Heart left ventricle (tissue), 13 donors: Measurements from ENCODE around the gene XAB2.

Experiments used
- POLR2A ChIP-seq, 2 donors: fragments of 450-650 bp; IDR thresholded peaks; one replicate each; pipeline ENCODE4 v1.6.1; 2017; ENCODE audit warnings: antibody characterized with exemption in 2 of 2, mild to moderate bottlenecking in 2 of 2, moderate library complexity in 2 of 2
- TF ChIP-seq, protein P1 (sequence below), 12 donors: fragments of 200-600 bp; sonication (generic) in 4 of 12; IDR thresholded peaks; one replicate each; pipeline versions ENCODE4 v1.5.0 to v1.8.0; 2018 to 2022; ENCODE audit warnings: antibody characterized with exemption in 12 of 12, mild to moderate bottlenecking in 5 of 12
- donor health status: ischemic (EF 13 %, LVEDD 7.1; RV severe dilation, severe dysfunction).
- donor health status: DM: no; HTN: yes; CAD: no.
- donor health status: DM: no; HTN: no; CAD: no.
- donor health status: ischemic (EF 25% LVEDD 6.9; RV normal size, moderate dysfunction).
- donor health status: ischemic (EF 25% LVEDD 5.7; RV mildly dilated, moderate dysfunction).
- donor health status: ischemic (EF 35%, LVEDD 5.7; RV mildly dilated, moderate dysfunction).
- donor health status: nonischemic (EF 11% LVEDD 7.7; RV severe dilation, severe dysfunction).
- donor health status: DM: yes; HTN: yes; CAD: no.
- donor health status: PGD.
- donor health status: ischemic (EF 29% LVEDD 5.4; RV normal size, mild dysfunction).
- donor health status: nonischemic (EF 23%, LVEDD 6.1; RV moderate dilation, normal function).

DNA sequence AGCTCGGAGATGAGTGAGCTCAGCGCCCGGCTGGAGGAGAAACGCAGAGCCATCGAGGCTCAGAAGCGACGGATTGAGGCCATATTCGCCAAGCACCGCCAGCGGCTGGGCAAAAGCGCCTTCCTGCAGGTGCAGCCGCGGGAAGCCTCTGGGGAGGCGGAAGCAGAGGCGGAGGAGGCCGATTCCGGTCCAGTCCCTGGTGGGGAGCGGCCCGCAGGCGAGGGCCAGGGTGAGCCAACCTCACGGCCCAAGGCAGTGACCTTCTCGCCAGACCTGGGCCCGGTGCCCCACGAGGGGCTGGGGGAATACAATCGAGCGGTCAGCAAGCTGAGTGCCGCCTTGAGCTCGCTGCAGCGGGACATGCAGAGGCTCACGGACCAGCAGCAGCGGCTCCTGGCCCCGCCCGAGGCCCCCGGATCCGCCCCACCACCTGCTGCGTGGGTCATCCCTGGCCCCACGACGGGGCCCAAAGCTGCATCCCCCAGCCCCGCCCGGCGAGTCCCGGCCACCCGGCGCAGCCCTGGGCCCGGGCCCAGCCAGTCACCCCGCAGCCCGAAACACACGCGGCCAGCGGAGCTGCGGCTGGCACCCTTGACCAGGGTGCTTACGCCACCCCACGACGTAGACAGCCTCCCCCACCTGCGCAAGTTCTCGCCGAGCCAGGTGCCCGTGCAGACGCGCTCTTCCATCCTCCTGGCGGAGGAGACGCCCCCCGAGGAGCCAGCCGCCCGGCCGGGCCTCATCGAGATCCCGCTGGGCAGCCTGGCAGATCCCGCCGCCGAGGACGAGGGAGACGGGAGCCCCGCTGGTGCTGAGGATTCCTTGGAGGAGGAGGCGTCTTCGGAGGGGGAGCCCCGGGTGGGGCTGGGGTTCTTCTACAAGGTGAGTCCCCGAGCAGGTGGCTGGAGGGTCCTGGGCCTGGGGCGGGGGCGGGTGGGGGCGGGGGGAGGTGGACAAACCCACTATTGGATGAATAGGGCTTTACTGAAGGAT, 16.8 kb downstream of the XAB2 start:
- TF ChIP-seq, protein P1, sequence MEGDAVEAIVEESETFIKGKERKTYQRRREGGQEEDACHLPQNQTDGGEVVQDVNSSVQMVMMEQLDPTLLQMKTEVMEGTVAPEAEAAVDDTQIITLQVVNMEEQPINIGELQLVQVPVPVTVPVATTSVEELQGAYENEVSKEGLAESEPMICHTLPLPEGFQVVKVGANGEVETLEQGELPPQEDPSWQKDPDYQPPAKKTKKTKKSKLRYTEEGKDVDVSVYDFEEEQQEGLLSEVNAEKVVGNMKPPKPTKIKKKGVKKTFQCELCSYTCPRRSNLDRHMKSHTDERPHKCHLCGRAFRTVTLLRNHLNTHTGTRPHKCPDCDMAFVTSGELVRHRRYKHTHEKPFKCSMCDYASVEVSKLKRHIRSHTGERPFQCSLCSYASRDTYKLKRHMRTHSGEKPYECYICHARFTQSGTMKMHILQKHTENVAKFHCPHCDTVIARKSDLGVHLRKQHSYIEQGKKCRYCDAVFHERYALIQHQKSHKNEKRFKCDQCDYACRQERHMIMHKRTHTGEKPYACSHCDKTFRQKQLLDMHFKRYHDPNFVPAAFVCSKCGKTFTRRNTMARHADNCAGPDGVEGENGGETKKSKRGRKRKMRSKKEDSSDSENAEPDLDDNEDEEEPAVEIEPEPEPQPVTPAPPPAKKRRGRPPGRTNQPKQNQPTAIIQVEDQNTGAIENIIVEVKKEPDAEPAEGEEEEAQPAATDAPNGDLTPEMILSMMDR (IDR thresholded peaks at IDR 0.05): no peak
- no peak for TF ChIP-seq POLR2A (IDR thresholded peaks at IDR 0.05)
